ENCODE measurements around the gene SLC38A9. TPM values are rescaled to one million over a fixed set of nuclear protein-coding genes. Genes with fewer than 3 reads are reported as not detected.

The SLC38A9 gene
- total RNA-seq, 2 donors from 2014 or later = 16.6 to 19.6 TPM

GRCh38 chr5:55668356-55668755, 43.8 kb downstream of the SLC38A9 start:
- ATAC-seq (ENCODE audit: insufficient number of reproducible peaks, low FRiP score, low read depth) = peak; percentile 51
- TF ChIP-seq CTCF (IDR thresholded peaks at IDR 0.05) = no peak
- Histone ChIP-seq H3K27me3 (replicated peaks; ENCODE audit: insufficient read depth) (no peaks in the 10 kb centered on the region), H3K9me3 (no peaks in the 10 kb centered on the region), H3K27ac (peak overlapping the region in 1 of 2 donors; percentile 38), H3K36me3 (no peaks in the 10 kb centered on the region), H3K4me3 (no peak overlapping the region), H3K4me1 (ENCODE audit: control insufficient read depth in 1 of 2, low read depth in 2 of 2) (peaks cover 17 to 41% of the 10 kb centered on the region in 2 donors)
- DNase-seq (ENCODE audit: low spot score) = no peak

- H3K27ac ChIP-seq = peak overlapping the region in 1 of 2 donors; percentile 68
- no peak for ATAC-seq (ENCODE audit: insufficient number of reproducible peaks, low FRiP score, low read depth)
- no peak for DNase-seq (ENCODE audit: low spot score)
- H3K4me1 ChIP-seq (ENCODE audit: control insufficient read depth in 1 of 2, low read depth in 2 of 2) = peaks cover 17 to 41% of the 10 kb centered on the region in 2 donors
- no peak for TF ChIP-seq CTCF (IDR thresholded peaks at IDR 0.05)
- H3K27me3 ChIP-seq (replicated peaks; ENCODE audit: insufficient read depth) = no peaks in the 10 kb centered on the region
- no peak overlapping the region for H3K4me3 ChIP-seq
- no peaks in the 10 kb centered on the region for H3K36me3 ChIP-seq
- no peaks in the 10 kb centered on the region for H3K9me3 ChIP-seq
These were observed 44.2 kb downstream of the SLC38A9 start for GRCh38 chr5:55667938-55668337.

DNA sequence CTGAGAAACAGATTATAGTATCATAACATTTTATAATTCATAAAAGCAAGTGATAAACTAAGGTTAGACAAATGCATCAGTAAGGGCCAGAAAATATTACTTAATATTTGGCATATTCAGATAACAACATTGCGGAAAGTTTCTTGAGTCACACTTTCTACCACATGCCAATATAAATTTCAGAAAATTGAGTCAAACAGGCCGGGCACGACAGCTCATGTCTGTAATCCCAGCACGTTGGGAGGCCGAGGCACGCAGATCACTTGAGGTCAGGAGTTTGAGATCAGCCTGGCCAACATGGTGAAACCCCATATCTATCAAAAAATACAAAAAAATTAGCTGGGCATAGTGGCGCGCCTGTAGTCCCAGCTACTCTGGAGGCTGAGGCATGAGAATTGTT, 47.1 kb downstream of the SLC38A9 start:
- DNase-seq (ENCODE audit: low spot score) (peak; percentile 23), ATAC-seq (ENCODE audit: insufficient number of reproducible peaks, low FRiP score, low read depth) (peak; percentile 53)
- Histone ChIP-seq H3K4me1 (ENCODE audit: control insufficient read depth in 1 of 2, low read depth in 2 of 2) (peaks cover 17 to 28% of the 10 kb centered on the region in 2 donors), H3K9me3 (no peaks in the 10 kb centered on the region), H3K36me3 (no peaks in the 10 kb centered on the region), H3K27me3 (replicated peaks; ENCODE audit: insufficient read depth) (no peaks in the 10 kb centered on the region), H3K27ac (peak overlapping the region; percentile 53 to 79), H3K4me3 (no peak overlapping the region)
- TF ChIP-seq CTCF (IDR thresholded peaks at IDR 0.05) = no peak

DNA sequence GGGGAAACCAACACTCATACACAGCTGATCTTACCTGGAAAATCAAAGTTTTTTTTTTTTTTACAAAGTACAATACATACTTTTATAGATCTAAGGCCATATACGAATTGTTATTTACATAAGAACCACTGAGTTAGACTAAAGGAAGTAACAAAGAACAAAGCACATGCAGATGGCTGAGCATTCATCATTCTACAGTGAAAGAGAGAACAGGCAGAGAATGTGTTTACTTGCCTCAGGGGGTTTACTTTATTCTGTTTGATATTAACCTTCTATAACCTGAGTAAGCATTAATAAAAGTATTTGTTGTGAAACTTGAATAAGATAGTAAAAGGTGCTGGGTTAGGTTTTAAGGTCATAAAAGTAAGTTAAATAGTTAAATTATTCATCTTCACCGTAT, 54.7 kb downstream of the SLC38A9 start:
- DNase-seq (ENCODE audit: low spot score) = no peak
- no peaks in the 10 kb centered on the region for H3K27me3 ChIP-seq (replicated peaks; ENCODE audit: insufficient read depth)
- ATAC-seq (ENCODE audit: insufficient number of reproducible peaks, low FRiP score, low read depth) = no peak
- no peaks in the 10 kb centered on the region for H3K36me3 ChIP-seq
- H3K4me1 ChIP-seq (ENCODE audit: control insufficient read depth in 1 of 2, low read depth in 2 of 2) = no peaks in the 10 kb centered on the region
- no peaks in the 10 kb centered on the region for H3K9me3 ChIP-seq
- TF ChIP-seq CTCF (IDR thresholded peaks at IDR 0.05) = no peak
- no peak overlapping the region for H3K4me3 ChIP-seq
- no peak overlapping the region for H3K27ac ChIP-seq

DNA sequence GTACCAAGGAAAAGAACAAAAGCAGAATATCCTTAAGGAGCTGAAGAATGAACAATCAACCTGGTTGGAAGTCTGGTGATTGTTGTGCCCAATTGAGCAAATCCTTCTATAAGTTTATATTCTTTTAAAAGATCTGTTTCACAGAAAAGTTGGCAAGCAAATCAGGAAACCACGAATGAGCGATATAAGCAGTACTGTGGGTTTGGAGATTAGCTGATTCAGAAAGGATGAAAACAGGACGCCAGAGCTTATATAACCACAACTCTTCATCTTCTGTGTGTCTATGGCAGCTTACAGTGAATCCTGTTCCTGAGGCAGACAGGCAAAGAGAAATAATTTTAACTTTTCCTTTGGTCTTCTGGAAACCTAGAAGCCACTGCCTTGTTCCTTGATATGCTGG, 61.7 kb downstream of the SLC38A9 start:
- no peaks in the 10 kb centered on the region for H3K9me3 ChIP-seq
- H3K27ac ChIP-seq = no peak overlapping the region
- no peak for DNase-seq (ENCODE audit: low spot score)
- no peaks in the 10 kb centered on the region for H3K4me1 ChIP-seq (ENCODE audit: control insufficient read depth in 1 of 2, low read depth in 2 of 2)
- no peak for TF ChIP-seq CTCF (IDR thresholded peaks at IDR 0.05)
- no peak for ATAC-seq (ENCODE audit: insufficient number of reproducible peaks, low FRiP score, low read depth)
- no peak overlapping the region for H3K4me3 ChIP-seq
- H3K36me3 ChIP-seq = no peaks in the 10 kb centered on the region
- no peaks in the 10 kb centered on the region for H3K27me3 ChIP-seq (replicated peaks; ENCODE audit: insufficient read depth)
